ENCODE measurements around the gene ZNF385D. TPM values are rescaled to one million over a fixed set of nuclear protein-coding genes. Genes with fewer than 3 reads are reported as not detected.

Gene ZNF385D
- total and polyA plus RNA-seq, 8 donors = 1.6 to 28.6 (median 17.5) TPM

GRCh38 chr3:21462141-21462540 lies 288.9 kb downstream of the ZNF385D start:
- H3K4me3 ChIP-seq = no peak overlapping the region
- H3K36me3 ChIP-seq = no peaks in the 10 kb centered on the region
- no peak for TF ChIP-seq CTCF (IDR thresholded peaks at IDR 0.05)
- no peaks in the 10 kb centered on the region for H3K4me1 ChIP-seq
- no peaks in the 10 kb centered on the region for H3K9me3 ChIP-seq
- DNase-seq = no peak
- H3K27ac ChIP-seq = no peak overlapping the region
- ATAC-seq = no peak
- intact Hi-C loops (cut with DNase I) = no loop called here
- no peaks in the 10 kb centered on the region for H3K27me3 ChIP-seq

DNA sequence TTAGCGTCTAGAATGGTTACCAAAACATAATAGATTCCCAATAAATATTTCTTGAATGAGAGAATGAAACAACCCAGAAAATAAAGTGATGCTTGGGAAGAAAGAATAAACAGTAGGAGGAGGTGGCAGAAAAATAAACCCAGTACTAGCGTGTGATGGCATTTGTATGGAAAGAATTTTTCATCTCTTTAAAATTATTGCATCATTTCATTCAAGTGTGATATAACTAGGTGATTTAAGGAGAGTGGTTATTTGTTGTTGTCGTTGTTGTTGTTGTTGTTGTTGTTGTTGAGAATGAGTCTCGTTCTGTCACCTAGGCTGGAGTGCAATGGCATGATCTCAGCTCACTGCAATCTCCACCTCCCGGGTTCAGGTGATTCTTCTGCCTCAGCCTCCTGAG lies 293.9 kb downstream of the ZNF385D start:
- TF ChIP-seq CTCF (IDR thresholded peaks at IDR 0.05) = no peak
- intact Hi-C loops (cut with DNase I) = no loop called here

GRCh38 chr3:21449738-21450137 lies 301.3 kb downstream of the ZNF385D start:
- Histone ChIP-seq H3K36me3 (no peaks in the 10 kb centered on the region), H3K4me3 (no peak overlapping the region), H3K4me1 (no peaks in the 10 kb centered on the region), H3K9me3 (peaks cover 0 to 6% of the 10 kb centered on the region in 2 donors), H3K27ac (no peak overlapping the region), H3K27me3 (no peaks in the 10 kb centered on the region)
- DNase-seq (no peak), ATAC-seq (no peak)
- intact Hi-C loops (cut with DNase I) = no loop called here
- TF ChIP-seq CTCF (IDR thresholded peaks at IDR 0.05) = no peak

More for the DNA sequence above, 293.9 kb downstream of the ZNF385D start:
- ATAC-seq (no peak), DNase-seq (no peak)
- H3K4me3 ChIP-seq = no peak overlapping the region
- no peaks in the 10 kb centered on the region for H3K4me1 ChIP-seq
- no peaks in the 10 kb centered on the region for H3K27me3 ChIP-seq
- no peak overlapping the region for H3K27ac ChIP-seq
- peaks cover 0 to 6% of the 10 kb centered on the region in 2 donors for H3K9me3 ChIP-seq
- no peaks in the 10 kb centered on the region for H3K36me3 ChIP-seq

GRCh38 chr3:21447476-21448151 lies 303.4 kb downstream of the ZNF385D start:
- Histone ChIP-seq H3K36me3 (no peaks in the 10 kb centered on the region), H3K4me3 (no peak overlapping the region), H3K9me3 (peaks cover 0 to under 1% of the 10 kb centered on the region in 2 donors), H3K27me3 (no peaks in the 10 kb centered on the region), H3K27ac (no peak overlapping the region), H3K4me1 (no peaks in the 10 kb centered on the region)
- DNase-seq (peak in 1 of 4 donors; percentile 53), ATAC-seq (no peak)
- TF ChIP-seq CTCF (IDR thresholded peaks at IDR 0.05) = no peak
- intact Hi-C loops (cut with DNase I) = no loop called here

DNA sequence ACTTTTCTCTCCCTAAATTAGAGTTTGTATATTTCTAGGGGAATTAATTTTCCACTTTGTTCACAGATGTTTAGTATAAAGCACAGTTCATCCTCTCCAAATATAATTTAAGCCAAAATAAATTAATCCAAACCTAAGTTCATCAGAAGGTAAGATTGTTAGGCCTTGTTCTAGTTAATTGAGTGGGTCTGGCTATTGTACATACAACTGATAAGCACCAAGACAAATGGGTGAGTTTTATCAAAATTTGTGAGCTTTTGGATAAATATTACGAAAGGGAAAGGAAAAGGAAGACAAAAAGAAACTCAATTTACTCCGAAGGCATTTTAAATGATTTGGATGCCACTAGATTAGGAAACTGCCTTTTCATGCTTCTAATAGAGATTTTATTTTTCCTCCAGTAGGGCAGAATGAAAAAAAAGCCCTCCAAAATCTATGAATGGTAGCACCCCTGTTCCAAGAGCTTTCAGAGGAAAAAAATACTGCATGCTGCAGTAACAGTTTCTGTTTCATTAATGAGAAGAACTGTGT lies 304.0 kb downstream of the ZNF385D start:
- Histone ChIP-seq H3K27me3 (no peaks in the 10 kb centered on the region), H3K9me3 (no peaks in the 10 kb centered on the region), H3K27ac (no peak overlapping the region), H3K4me3 (no peak overlapping the region), H3K36me3 (no peaks in the 10 kb centered on the region), H3K4me1 (no peaks in the 10 kb centered on the region)
- ATAC-seq (no peak), DNase-seq (peak in 2 of 4 donors; percentile 65 to 67)
- no peak for TF ChIP-seq CTCF (IDR thresholded peaks at IDR 0.05)
- intact Hi-C loops (cut with DNase I) = no loop called here
